Amygdala (tissue), 56 donors: ENCODE data around the gene SLC24A3.
A peak's percentile ranks its signal among the peaks of the same experiment; 100 is the strongest.

ENCODE experiments used
- DNase-seq, 56 donors: peaks; one replicate each; lab custom pipeline; 2025; lab: John Stamatoyannopoulos, UW

Gene SLC24A3

GRCh38 chr20:19486446-19486845 lies 274.0 kb downstream of the SLC24A3 start:
- no peak for DNase-seq

- DNase-seq, result no peak
Measured at GRCh38 chr20:19487420-19487819, 275.0 kb downstream of the SLC24A3 start.

GRCh38 chr20:19491241-19491640 lies 278.8 kb downstream of the SLC24A3 start:
- no peak for DNase-seq

GRCh38 chr20:19492116-19492515 lies 279.7 kb downstream of the SLC24A3 start:
- DNase-seq, result no peak

- DNase-seq, result no peak
Measured at GRCh38 chr20:19492687-19493336, 280.4 kb downstream of the SLC24A3 start.

- DNase-seq, result no peak
Measured at GRCh38 chr20:19493794-19494495, 281.5 kb downstream of the SLC24A3 start.

- no peak for DNase-seq
Measured at GRCh38 chr20:19495905-19496703, 283.7 kb downstream of the SLC24A3 start.

- DNase-seq, result no peak
Measured at GRCh38 chr20:19497064-19497463, 284.6 kb downstream of the SLC24A3 start.

GRCh38 chr20:19498756-19499155 lies 286.3 kb downstream of the SLC24A3 start:
- DNase-seq, result no peak

GRCh38 chr20:19501476-19502115 lies 289.2 kb downstream of the SLC24A3 start:
- DNase-seq, result no peak

GRCh38 chr20:19502169-19502568 lies 289.7 kb downstream of the SLC24A3 start:
- no peak for DNase-seq

- DNase-seq, result no peak
Measured at GRCh38 chr20:19504251-19504650, 291.8 kb downstream of the SLC24A3 start.

- no peak for DNase-seq
Measured at GRCh38 chr20:19506021-19506420, 293.6 kb downstream of the SLC24A3 start.

- DNase-seq, result peak in 5 of 56 donors; percentile 2 to 12 (median 9)
Measured at GRCh38 chr20:19508449-19508848, 296.0 kb downstream of the SLC24A3 start.

- DNase-seq, result no peak
Measured at GRCh38 chr20:19510611-19511010, 298.2 kb downstream of the SLC24A3 start.

GRCh38 chr20:19511931-19512330 lies 299.5 kb downstream of the SLC24A3 start:
- DNase-seq, result no peak

- no peak for DNase-seq
Measured at GRCh38 chr20:19512886-19513677, 300.6 kb downstream of the SLC24A3 start.

GRCh38 chr20:19515074-19515473 lies 302.6 kb downstream of the SLC24A3 start:
- DNase-seq, result no peak

GRCh38 chr20:19519466-19519865 lies 307.0 kb downstream of the SLC24A3 start:
- DNase-seq, result no peak

GRCh38 chr20:19520261-19520660 lies 307.8 kb downstream of the SLC24A3 start:
- DNase-seq, result no peak
